SIG-M5 treated with dmso at 0.1 percent for 504 hours (cell line): ENCODE results near the gene TBC1D10A.

ENCODE experiments used
- DNase-seq: peaks from one replicate; lab custom pipeline; 2025; ENCODE audit not compliant: unreplicated experiment; lab: John Stamatoyannopoulos, UW

The TBC1D10A gene

DNA sequence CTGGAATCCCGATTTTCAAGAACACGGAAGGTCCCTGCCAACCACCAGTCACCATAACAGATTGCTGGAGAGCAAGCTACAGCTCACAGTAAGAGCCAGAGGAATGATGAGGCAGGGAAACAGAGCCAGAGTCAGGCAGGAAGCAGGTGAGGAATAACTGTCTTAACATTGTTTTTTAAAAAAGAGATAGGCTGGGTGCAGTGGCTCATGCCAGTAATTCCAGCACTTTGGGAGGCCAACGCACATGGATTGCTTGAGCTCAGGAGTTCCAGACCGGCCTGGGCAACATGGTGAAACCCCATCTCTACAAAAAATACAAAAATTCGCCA, 24.0 kb downstream of the TBC1D10A start:
- DNase-seq: no peak

DNA sequence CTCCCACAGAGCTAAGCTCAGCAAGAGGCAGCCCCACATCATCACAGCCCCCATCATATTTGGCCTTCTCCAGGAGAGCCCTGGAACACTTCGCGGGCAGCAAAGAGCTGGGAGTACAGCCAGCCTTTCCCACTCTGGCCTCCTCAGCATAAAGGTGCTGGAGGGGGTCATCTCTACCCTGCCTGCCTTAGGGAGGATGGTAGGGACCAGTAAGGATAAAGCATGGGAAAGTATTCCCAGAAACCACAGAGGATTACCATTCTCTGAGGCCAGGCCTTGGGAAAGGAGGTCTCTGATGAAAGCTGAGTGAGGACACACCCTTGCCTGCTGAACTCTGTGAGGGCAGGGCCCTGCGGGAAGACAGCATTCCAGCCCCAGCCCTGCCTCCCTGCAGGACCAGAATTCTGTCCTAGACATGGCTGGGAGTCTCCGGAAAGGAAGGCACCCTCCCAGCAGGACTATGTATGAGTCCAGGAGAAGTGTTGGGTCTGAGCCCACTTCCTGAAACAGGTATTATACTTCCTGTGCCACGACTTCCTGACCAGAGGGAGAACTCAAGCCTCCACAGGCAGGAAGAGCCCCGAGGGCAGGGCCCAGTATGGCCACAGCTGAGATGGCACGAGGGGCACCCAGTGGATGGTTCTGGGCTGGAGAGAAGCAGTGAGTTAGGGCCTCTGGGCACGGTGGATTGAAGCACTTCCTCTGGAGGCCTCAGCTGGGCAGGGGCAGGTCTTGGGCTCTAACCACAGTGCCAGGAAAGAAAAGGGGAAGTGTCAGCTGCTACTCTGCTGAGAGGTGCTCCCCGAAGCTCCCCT, 24.5 kb downstream of the TBC1D10A start:
- DNase-seq: peak; percentile 56

- DNase-seq: no peak
Measured at GRCh38 chr22:30299322-30299721, 27.4 kb downstream of the TBC1D10A start.

DNA sequence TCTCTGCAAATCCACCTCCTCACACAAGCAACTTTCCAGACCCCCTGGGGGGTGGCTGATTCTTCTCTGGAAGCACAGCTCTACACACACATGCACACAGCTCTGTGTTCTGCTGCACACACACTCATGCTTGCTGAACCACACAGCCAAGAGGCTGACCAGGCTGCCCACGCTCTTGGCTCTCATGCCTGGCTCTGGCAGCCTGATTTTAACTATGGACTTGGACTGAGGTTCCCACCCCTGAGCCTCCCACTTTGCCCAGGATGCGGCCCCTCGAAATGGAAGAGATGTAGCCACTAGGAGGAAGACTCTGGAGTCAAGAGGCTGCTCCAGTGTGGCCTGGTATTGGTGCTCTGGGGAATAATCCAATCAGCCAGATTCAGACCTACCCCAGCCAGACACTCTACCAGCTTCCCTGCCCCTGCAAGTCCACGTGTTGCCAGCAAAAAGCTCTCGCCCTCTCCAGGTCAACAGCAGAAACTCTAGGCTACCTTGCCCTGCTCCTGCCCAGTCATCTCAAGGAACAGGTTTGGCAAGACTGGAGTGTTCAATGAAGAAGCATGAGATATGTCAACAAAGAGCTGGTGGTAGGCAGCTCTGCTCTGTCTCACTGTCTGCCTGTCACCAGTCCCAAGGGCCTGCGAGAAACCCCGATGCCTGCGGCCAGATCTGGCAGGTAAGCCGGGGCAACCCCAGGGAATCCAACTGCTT, 28.6 kb downstream of the TBC1D10A start:
- peak; percentile 67 for DNase-seq

- DNase-seq: no peak
Measured at GRCh38 chr22:30297276-30297990, 29.3 kb downstream of the TBC1D10A start.

DNA sequence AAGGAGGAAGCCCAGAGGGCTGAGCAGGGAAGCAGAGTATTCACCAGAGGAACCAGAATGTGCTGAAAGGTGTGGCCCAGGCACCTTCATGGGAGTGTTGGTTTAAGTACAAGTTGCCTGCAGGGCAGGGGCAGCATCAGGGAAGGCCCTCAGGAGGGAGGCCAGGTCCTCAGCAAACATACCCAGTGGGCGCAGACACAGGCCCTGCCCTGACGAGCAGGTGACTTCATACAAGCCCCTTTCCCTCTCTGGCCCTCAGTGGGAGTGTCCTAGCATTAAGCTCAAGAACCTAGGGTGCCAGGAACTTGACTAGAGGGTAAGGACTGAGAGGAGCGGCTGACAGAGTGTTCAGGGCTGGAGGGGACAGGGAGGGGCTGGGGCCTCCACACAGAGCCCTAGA, 29.9 kb downstream of the TBC1D10A start:
- DNase-seq: no peak

DNA sequence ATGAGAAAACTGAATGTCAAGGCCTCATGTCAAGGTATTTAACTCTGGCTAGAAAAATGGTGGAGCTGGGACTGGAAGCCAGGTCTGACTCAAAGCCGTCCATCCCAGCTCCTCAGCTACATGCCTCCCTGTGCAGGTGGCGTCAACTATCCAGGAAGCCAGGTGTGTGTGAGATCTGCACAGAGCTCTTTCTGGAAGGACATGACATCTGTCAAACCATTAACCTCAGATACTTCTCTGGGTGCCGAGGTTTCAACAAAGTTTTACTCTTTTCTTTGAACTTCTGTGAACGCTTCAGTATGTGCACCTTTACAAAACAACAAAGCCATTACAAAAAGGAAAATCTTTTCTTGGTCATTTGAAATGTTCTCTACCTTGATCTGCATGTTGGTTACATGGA, 30.4 kb downstream of the TBC1D10A start:
- no peak for DNase-seq

DNA sequence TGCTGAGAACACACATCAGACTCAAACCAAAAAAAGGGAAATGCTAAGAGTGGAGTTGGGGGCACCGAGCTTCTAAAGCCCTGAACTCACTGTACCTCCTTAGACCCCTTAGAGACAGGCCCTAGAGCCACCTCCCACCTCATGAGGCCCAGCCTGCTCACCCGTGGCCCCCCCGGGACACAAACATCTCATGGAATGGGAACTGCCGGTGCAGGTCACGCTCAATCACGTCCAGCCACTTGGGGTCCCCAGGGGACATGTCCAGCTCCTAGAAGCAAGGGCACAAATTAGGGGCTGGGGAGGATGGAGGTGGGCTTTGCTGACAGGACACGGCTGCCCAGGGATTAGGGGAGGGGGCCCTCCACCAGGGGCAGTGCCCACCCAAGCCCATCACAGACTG, 31.2 kb downstream of the TBC1D10A start:
- DNase-seq: no peak

DNA sequence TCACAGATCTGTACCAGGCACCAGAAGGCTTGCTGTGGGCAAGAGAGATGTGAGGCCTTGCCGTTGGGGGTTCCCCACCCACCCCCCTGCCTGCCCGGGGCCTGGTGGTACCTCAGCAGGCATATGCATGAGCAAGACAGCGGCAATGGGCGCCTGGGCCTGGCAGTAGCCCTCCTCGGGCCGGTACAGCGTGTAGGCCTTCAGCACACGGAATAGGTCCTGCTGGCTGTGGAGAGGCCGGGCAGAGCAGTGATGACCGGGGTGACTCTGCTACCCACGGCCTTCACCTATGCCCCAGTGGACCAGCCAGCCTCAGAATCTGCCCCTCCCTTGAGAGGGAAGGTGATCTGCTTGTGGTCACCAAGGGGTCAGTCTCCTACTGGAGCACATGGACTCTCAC, 31.9 kb downstream of the TBC1D10A start:
- no peak for DNase-seq

DNA sequence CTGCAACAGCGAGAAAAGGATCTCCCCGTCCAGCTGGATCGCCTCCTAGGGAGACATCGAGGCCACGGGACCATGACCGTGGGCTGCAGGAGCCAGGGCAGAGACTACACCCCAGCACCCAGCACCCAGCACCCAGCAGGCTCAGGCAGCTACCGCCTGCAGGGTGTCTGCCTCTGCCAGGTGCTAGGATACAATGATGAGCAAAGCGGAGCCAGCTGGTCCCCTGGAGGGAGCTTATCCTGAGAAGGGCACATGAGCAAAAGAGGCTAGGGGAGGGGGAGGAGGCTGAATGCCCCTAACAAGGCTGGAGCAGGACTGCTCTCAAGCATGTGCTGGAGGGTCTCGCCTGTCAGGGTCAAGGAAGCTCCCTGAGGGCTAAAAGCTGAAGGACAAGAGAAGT, 32.7 kb downstream of the TBC1D10A start:
- DNase-seq: no peak

- no peak for DNase-seq
Measured at GRCh38 chr22:30293026-30293425, 33.7 kb downstream of the TBC1D10A start.

DNA sequence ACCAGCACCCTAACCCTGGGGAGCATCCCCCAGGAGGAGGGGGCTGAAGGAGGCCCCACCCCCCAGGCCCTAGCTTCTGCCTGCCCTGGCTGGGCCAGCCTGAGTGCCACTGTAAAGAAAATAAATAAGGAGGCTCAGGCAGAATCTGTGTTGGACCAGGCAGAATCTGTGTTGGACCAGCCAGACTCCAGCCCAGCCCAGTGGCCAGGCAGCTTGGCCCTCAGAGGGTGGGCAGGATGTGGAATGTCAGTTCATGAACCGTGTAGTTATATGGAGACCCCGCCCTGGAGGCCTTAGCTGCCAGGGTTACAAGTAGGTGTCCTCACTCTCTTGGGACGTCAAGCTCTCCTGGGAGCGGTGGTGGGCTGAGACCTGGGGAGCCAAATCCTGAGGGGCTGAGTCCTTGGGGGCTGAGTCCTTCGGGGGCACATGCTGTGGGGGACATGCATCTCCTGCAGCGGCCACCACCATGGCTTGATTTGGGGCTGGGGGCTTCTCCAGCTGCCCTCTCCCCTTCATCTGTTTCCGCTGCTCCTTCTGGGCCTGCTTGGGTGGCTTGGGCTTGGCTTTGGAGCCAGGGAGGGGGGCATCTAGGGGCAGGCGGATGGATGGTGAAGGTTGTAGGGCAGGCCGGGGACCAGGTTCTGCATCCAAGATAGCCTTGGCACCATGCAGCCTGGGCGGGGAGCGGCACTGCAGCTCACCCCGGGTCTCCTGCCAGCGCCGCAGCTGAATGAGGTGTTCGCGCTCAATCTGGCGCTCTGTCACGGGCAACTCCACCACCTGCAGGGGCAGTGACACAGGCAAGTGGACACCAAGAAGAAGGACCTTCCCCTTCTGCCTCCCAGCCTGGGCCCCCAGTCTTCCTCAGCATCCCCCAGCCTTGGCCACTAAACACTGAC, 34.4 kb downstream of the TBC1D10A start:
- no peak for DNase-seq

DNA sequence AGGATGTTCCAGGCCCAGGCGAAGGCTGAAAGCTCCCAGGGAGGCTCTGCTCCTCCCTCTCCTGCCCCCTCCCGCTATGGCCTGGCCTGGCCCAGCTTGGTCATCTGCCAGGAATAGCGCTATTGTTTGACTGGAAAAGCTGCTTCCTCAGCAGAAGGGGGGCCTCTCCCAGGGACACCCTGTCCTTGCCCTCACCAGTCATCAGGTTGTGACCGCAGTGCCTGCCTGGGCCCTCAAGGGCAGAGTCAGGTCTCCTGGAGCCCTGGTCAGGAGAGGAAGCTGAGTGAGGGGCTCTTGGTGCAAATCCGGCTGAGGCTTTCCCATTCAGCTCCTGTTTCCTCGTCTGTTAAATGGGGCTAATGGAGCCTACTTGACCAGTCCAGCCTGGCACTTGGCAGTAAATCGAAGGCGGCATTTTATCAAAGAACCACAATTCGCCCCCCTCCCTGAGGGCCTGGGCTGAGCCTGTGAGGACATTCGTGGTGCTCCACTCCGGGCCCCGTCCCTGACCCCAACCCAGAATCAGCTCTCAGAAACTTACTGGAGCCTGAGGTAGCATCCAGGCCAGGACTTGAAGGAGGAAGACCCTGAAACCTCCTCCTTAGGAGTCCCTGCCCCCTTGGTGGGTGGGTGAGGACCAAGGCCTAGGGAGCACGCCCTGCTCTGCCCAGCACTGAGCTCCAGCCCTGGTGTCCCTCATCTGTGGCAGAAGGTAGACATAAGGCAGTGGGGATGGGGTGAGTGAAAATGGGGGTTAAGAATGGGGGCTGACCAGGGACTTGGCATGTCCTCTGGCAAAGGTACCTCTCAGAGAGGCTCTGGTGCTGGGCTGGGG, 35.5 kb downstream of the TBC1D10A start:
- DNase-seq: peak; percentile 15

DNA sequence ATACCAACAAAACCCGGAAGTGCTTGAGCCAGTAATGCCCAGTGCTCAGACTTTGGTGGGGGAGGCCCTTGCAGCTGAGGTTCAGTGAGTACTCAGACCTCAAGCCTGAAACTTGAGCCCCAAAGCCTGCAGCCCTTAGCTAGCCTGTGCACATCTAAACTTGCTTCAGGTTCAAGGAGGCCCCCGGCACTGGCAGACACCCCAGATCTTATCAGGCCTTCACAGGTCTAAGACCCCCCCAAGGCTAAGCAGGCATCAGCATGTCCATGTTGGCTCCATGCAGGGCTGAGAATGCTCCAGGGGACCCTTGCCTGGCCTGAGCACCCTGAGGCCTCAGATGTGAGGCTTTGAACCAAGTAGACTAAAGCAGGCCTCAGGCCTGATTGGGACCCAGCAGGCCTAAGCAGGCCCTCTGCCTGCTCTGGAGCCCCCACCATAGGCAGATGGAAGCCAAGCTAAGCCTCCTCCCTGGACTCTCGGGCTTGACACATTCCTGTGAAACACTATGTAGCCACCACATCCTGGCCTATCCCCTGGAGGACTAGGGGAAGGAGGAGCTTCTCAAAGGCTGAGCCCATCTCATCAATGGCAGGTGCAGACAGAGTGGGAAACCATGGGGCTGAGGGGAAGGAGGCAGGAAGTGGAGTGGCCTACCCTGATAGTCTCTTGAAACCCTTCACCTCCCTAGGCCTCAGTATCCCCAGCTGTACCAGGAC, 36.2 kb downstream of the TBC1D10A start:
- DNase-seq: no peak

- no peak for DNase-seq
Measured at GRCh38 chr22:30289980-30290313, 36.8 kb downstream of the TBC1D10A start.

- peak; percentile 94 for DNase-seq
Measured at GRCh38 chr22:30289141-30289979, 37.4 kb downstream of the TBC1D10A start, which contains the start of gene CASTOR1. Gene CASTOR1 (minus strand): TSS chr22:30289505. CDS start chr22:30289497, 8 bp downstream.

- no peak for DNase-seq
Measured at GRCh38 chr22:30288419-30289140, 38.2 kb downstream of the TBC1D10A start.
